Brain microvascular endothelial cell (primary cell): ENCODE results near the gene IMMP2L.

ENCODE experiments used
- DNase-seq: peaks from one replicate; pipeline ENCODE4 v3.0.0-alpha.2; 2020
- H3K27ac ChIP-seq: fragments of 250-450 bp; sonication (Bioruptor Pico); 2 replicates; pipeline ENCODE4 v1.5.1; 2020; ENCODE audit warnings: mild to moderate bottlenecking, moderate library complexity
- H3K27me3 ChIP-seq: fragments of 250-450 bp; sonication (Bioruptor Pico); replicated peaks from 2 replicates; pipeline ENCODE4 v1.5.1; 2020; ENCODE audit warnings: mild to moderate bottlenecking
- H3K36me3 ChIP-seq: fragments of 250-450 bp; sonication (Bioruptor Pico); replicated peaks from 2 replicates; pipeline ENCODE4 v1.5.1; 2020; ENCODE audit warnings: mild to moderate bottlenecking
- H3K4me3 ChIP-seq: 2 replicates; pipeline ENCODE4 v1.5.1; 2011; ENCODE audit warnings: low read depth, mild to moderate bottlenecking, control low read depth, low read length, moderate library complexity
- in situ Hi-C: cut with HindIII; loops from 2 replicates; pipeline ENCODE4 v1.10.0; 2017; ENCODE audit warnings: low sequenced_read_pairs, low pct_ligation_motif_present
- TF ChIP-seq, protein P1 (sequence below): IDR thresholded peaks from 2 replicates; pipeline ENCODE4 v1.5.1; 2011; ENCODE audit warnings: low read depth, mild to moderate bottlenecking, moderate library complexity, low read length, control low read depth, inconsistent platforms; ENCODE audit errors: missing control alignments

IMMP2L gene

DNA sequence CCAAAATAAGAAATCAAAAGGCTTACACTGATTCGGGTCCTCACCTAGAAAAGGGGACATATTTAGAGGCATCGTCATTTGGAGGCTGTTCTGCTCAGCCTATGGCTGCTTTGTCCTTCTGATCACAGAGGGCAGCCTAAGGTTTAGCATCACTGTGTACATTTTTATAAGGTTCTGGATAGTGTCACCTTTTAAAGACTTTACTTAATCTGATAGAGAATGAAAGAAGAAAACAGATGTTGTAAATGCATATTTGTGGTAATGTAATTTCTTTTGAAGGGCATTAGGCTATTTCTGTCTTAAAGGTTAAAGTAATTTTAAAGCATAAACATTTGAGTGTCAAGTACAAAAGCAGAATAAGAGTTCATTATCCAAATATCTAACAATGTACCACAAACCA, 916.7 kb downstream of the IMMP2L start:
- no peak for DNase-seq
- TF ChIP-seq, protein P1, sequence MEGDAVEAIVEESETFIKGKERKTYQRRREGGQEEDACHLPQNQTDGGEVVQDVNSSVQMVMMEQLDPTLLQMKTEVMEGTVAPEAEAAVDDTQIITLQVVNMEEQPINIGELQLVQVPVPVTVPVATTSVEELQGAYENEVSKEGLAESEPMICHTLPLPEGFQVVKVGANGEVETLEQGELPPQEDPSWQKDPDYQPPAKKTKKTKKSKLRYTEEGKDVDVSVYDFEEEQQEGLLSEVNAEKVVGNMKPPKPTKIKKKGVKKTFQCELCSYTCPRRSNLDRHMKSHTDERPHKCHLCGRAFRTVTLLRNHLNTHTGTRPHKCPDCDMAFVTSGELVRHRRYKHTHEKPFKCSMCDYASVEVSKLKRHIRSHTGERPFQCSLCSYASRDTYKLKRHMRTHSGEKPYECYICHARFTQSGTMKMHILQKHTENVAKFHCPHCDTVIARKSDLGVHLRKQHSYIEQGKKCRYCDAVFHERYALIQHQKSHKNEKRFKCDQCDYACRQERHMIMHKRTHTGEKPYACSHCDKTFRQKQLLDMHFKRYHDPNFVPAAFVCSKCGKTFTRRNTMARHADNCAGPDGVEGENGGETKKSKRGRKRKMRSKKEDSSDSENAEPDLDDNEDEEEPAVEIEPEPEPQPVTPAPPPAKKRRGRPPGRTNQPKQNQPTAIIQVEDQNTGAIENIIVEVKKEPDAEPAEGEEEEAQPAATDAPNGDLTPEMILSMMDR = no peak
- Histone ChIP-seq H3K36me3 (no peaks in the 10 kb centered on the region), H3K27ac (no peak overlapping the region), H3K27me3 (no peaks in the 10 kb centered on the region), H3K4me3 (no peak overlapping the region)
- in situ Hi-C loops = no loop called here

DNA sequence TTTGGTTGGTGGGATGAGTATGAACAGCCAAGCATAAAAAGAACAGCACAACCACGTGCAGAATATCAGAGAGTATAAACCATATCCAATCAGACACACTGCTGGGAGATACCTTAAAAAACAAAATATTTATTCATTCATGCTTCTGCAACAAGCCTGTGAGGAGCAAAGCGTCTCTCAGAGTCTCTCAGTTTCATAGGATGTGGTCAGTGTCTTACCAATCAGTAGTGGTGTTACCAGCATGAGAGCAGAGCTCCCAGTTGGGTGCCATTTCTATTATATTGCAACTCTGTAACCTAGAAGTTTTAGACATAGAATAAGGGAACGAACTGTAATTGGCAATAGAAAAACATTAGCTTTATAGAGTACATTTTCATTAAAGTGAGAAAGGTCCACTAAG, 917.2 kb downstream of the IMMP2L start:
- TF ChIP-seq, protein P1 = no peak
- no peak overlapping the region for H3K27ac ChIP-seq
- H3K36me3 ChIP-seq = no peaks in the 10 kb centered on the region
- H3K27me3 ChIP-seq = no peaks in the 10 kb centered on the region
- H3K4me3 ChIP-seq = no peak overlapping the region
- in situ Hi-C loops = no loop called here
- no peak for DNase-seq

DNA sequence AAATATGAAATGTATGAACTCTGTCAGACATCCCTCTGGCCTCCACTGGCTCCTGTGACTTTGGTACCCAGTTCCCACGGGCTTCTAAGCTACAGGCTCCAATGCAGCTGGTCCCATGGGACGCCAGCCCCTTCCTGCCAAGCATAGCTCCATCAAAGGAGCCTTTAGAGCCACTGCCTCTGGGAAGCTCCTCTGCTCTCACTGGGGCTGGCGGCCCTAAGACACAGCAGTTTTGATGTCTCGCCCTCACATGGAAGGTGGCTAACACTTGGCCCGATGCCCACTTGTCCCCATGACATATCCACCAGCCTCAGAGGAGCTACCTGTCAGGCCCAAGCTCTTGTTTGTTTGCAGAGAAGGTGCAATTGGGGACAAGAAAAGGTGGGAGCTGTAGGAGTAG, 925.0 kb downstream of the IMMP2L start:
- no peak for DNase-seq
- Histone ChIP-seq H3K27ac (no peak overlapping the region), H3K4me3 (no peak overlapping the region), H3K27me3 (no peaks in the 10 kb centered on the region), H3K36me3 (no peaks in the 10 kb centered on the region)
- TF ChIP-seq, protein P1 = no peak
- in situ Hi-C loops = no loop called here

DNA sequence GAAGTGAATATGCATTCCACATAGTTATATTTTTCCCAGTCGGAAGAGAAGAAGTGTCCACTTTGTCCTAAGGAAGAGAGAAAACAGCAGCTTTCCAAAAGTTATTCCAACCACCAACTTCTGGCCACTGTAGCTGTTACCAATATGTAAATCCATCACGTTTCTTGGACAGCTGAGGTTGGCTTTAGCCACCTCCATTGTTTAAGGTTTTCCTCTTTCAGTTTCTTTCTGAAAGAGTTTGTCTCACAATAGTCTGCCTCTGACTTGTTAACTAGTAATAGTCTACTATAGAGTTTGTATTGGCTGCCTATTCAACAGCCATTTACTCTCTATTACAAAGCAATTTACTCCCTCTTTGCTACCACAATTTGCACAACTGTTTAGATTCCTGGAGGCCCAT, 929.0 kb downstream of the IMMP2L start:
- H3K27me3 ChIP-seq = no peaks in the 10 kb centered on the region
- H3K4me3 ChIP-seq = no peak overlapping the region
- in situ Hi-C loops = no loop called here
- DNase-seq = no peak
- H3K36me3 ChIP-seq = no peaks in the 10 kb centered on the region
- TF ChIP-seq, protein P1 = no peak
- H3K27ac ChIP-seq = no peak overlapping the region

DNA sequence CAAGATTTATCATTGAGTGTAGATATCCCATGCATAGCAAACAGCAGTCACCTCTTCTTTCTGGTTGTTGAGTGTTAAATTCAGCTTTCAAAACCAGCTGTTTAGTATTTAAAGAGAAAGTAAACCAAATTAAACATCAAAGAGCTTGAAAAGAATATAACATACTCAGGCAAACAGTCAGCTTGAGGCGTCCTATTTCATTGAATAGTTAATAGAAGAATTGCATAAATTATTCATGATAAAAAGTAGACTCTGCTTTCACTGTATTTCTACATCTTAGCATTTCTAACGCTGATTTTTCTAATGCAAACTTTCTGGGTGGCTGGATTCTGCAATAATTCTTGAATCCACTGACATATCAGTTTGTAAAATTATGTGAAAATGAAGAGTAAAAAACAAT, 935.9 kb downstream of the IMMP2L start:
- TF ChIP-seq, protein P1 = no peak
- DNase-seq = no peak
- in situ Hi-C loops = no loop called here
- Histone ChIP-seq H3K36me3 (no peaks in the 10 kb centered on the region), H3K27ac (no peak overlapping the region), H3K4me3 (no peak overlapping the region), H3K27me3 (no peaks in the 10 kb centered on the region)

DNA sequence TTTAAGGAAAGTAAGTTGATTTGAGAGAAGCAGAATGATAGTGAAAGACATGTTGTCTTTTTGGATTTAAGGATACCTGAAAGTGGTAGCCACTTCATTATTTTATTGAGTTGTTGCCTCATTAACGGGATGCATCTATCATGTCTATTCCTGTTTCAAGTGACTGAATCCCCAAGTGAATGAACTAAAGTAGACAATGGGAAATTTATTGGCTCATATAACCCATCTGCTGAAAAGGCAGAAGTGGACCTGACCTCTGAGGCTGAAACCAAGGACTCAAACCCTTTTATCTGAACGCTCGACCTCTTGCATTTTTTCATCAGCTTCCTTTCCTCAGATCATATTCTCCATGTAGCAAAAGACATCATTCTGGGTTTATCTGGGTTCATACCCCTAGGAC, 937.0 kb downstream of the IMMP2L start:
- H3K27me3 ChIP-seq = no peaks in the 10 kb centered on the region
- in situ Hi-C loops = no loop called here
- H3K36me3 ChIP-seq = no peaks in the 10 kb centered on the region
- TF ChIP-seq, protein P1 = no peak
- no peak for DNase-seq
- no peak overlapping the region for H3K27ac ChIP-seq
- H3K4me3 ChIP-seq = no peak overlapping the region
